GM21717 (cell line): ENCODE data around the gene DELE1.

ENCODE experiments used
- ATAC-seq: cut with Tn5 transposase; IDR thresholded peaks from one replicate; pipeline ENCODE4 v1.9.1; 2021; ENCODE audit warnings: mild to moderate bottlenecking, moderate library complexity; ENCODE audit not compliant: unreplicated experiment

The DELE1 gene

GRCh38 chr5:141923448-141924313 is at the start of gene DELE1:
TSS of gene DELE1 (plus strand) at chr5:141923871. CDS start at chr5:141923942, 71 bp downstream.
- peak; percentile 99 for ATAC-seq

GRCh38 chr5:141873933-141874261 is 49.8 kb upstream of the DELE1 start:
- ATAC-seq = no peak

- no peak for ATAC-seq
These were observed 49.3 kb upstream of the DELE1 start for GRCh38 chr5:141874262-141874964.

GRCh38 chr5:141875022-141875740 is 48.5 kb upstream of the DELE1 start:
- no peak for ATAC-seq

GRCh38 chr5:141875795-141876627 is 47.7 kb upstream of the DELE1 start:
- no peak for ATAC-seq

- ATAC-seq = no peak
These were observed 46.9 kb upstream of the DELE1 start for GRCh38 chr5:141876628-141877355.

- ATAC-seq = no peak
These were observed 46.1 kb upstream of the DELE1 start for GRCh38 chr5:141877356-141878185.

- ATAC-seq = no peak
These were observed 45.4 kb upstream of the DELE1 start, which contains the start of gene PCDH1 for GRCh38 chr5:141878186-141878710. TSS of gene PCDH1 (minus strand) at chr5:141878410. CDS start at chr5:141878262, 148 bp downstream.

- peak; percentile 87 for ATAC-seq
These were observed 44.8 kb upstream of the DELE1 start for GRCh38 chr5:141878711-141879425.

GRCh38 chr5:141879426-141879759 is 44.3 kb upstream of the DELE1 start:
- ATAC-seq = no peak

GRCh38 chr5:141879941-141880738 is 43.5 kb upstream of the DELE1 start:
- ATAC-seq = no peak

- ATAC-seq = no peak
These were observed 42.5 kb upstream of the DELE1 start for GRCh38 chr5:141880961-141881801.

- ATAC-seq = no peak
These were observed 41.8 kb upstream of the DELE1 start for GRCh38 chr5:141881886-141882285.

- no peak for ATAC-seq
These were observed 41.0 kb upstream of the DELE1 start for GRCh38 chr5:141882594-141883183.

- no peak for ATAC-seq
These were observed 40.3 kb upstream of the DELE1 start for GRCh38 chr5:141883184-141883891.
